D721Med (cell line): Measurements from ENCODE around the gene ABLIM3.

Source experiments
- DNase-seq: peaks from one replicate; pipeline ENCODE4 v3.0.0; 2011; ENCODE audit warnings: low spot score; ENCODE audit not compliant: insufficient read length
- FAIRE-seq: peaks from 2 replicates; lab custom pipeline; 2011; peaks lifted over from hg19 to GRCh38; lab: Jason Lieb, UNC
- CTCF ChIP-seq: IDR thresholded peaks from 2 replicates; pipeline ENCODE4 v1.5.1; 2012; ENCODE audit warnings: mild to moderate bottlenecking, control low read depth; ENCODE audit not compliant: insufficient read depth; ENCODE audit errors: missing control alignments

Gene ABLIM3

GRCh38 chr5:149141957-149142851, 911 bp downstream of the ABLIM3 start:
- no peak for DNase-seq
- no peak for FAIRE-seq
- TF ChIP-seq CTCF: no peak

GRCh38 chr5:149143470-149143869, 2.2 kb downstream of the ABLIM3 start:
- FAIRE-seq (no peak), DNase-seq (no peak)
- TF ChIP-seq CTCF: no peak

GRCh38 chr5:149144637-149145036, 3.3 kb downstream of the ABLIM3 start:
- FAIRE-seq (no peak), DNase-seq (no peak)
- TF ChIP-seq CTCF: no peak

- FAIRE-seq (no peak), DNase-seq (no peak)
- TF ChIP-seq CTCF: no peak
Measured at GRCh38 chr5:149145138-149145537, 3.8 kb downstream of the ABLIM3 start.

GRCh38 chr5:149147676-149148075, 6.4 kb downstream of the ABLIM3 start:
- DNase-seq (no peak), FAIRE-seq (no peak)
- TF ChIP-seq CTCF: no peak

- FAIRE-seq (no peak), DNase-seq (no peak)
- TF ChIP-seq CTCF: no peak
Measured at GRCh38 chr5:149149942-149150341, 8.6 kb downstream of the ABLIM3 start.

GRCh38 chr5:149150457-149150856, 9.2 kb downstream of the ABLIM3 start:
- no peak for FAIRE-seq
- no peak for DNase-seq
- no peak for TF ChIP-seq CTCF
